HepG2 (cell line): Measurements from ENCODE around the gene CAPN8. TPM values are rescaled to one million over a fixed set of nuclear protein-coding genes. Genes with fewer than 3 reads are reported as not detected.

Experiments used
- AFF4 ChIP-seq: sonication (generic); formaldehyde crosslinking; IDR thresholded peaks from 2 replicates; pipeline ENCODE4 v1.4.0; 2020; ENCODE audit warnings: missing genetic modification reagents
- HBP1 ChIP-seq: IDR thresholded peaks from 2 replicates; pipeline ENCODE4 v1.6.1; 2016; ENCODE audit warnings: low read depth, control low read depth
- HNRNPL ChIP-seq: fragments of 200-400 bp; formaldehyde crosslinking; IDR thresholded peaks from 2 replicates; pipeline ENCODE4 v1.6.1; 2017; ENCODE audit warnings: mild to moderate bottlenecking, low read depth, low read length
- IRX3 ChIP-seq: sonication (generic); formaldehyde crosslinking; IDR thresholded peaks from 2 replicates; pipeline ENCODE4 v1.8.1; 2023; ENCODE audit warnings: mild to moderate bottlenecking, low read depth, missing genetic modification reagents, borderline replicate concordance
- NRL ChIP-seq: sonication (generic); formaldehyde crosslinking; IDR thresholded peaks from 2 replicates; pipeline ENCODE4 v1.5.0; 2020; ENCODE audit warnings: missing genetic modification reagents, mild to moderate bottlenecking, moderate library complexity, borderline replicate concordance
- PAWR ChIP-seq: sonication (generic); formaldehyde crosslinking; IDR thresholded peaks from 2 replicates; pipeline ENCODE4 v1.4.0; 2020; ENCODE audit warnings: missing genetic modification reagents, mild to moderate bottlenecking, borderline replicate concordance
- ZEB1 ChIP-seq: IDR thresholded peaks from 2 replicates; pipeline ENCODE4 v1.6.1; 2012; ENCODE audit warnings: mild to moderate bottlenecking, low read depth, inconsistent platforms; ENCODE audit not compliant: insufficient replicate concordance
- ZNF12 ChIP-seq: sonication (generic); formaldehyde crosslinking; IDR thresholded peaks from 2 replicates; pipeline ENCODE4 v1.5.0; 2020; ENCODE audit warnings: missing genetic modification reagents
- ZNF737 ChIP-seq: sonication (generic); formaldehyde crosslinking; IDR thresholded peaks from 2 replicates; pipeline ENCODE4 v1.5.0; 2020; ENCODE audit warnings: missing genetic modification reagents, mild to moderate bottlenecking, borderline replicate concordance
- ZNF784 ChIP-seq: sonication (generic); formaldehyde crosslinking; IDR thresholded peaks from 2 replicates; pipeline ENCODE4 v1.5.1; 2020; ENCODE audit warnings: missing genetic modification reagents, mild to moderate bottlenecking, borderline replicate concordance
- polyA plus RNA-seq, 8 experiments: library from polyadenylated mRNA; depleted of rRNA in 3 of 8; stranded (reverse) in 7 of 8; unstranded in 1 of 8; fragments of >200 nt; fragmentation: Illumina TruSeq in 4 of 8; extraction: Trizol in 4 of 8; gene quantifications; 2 replicates each; pipeline versions ENCODE4 v1.2.1 to v1.2.3, GENCODE V29; 2011 to 2016; ENCODE audit warnings: low read depth in 4 of 8, missing spikeins in 1 of 8, mixed read lengths in 1 of 8; ENCODE audit not compliant: insufficient read depth in 1 of 8
- total RNA-seq, 5 experiments: library from RNA; depleted of rRNA; stranded (reverse); fragments of >200 nt; fragmentation: Illumina TruSeq; extraction: Trizol; gene quantifications; 2 replicates each; pipeline ENCODE4 v1.2.3, GENCODE V29; 2016; ENCODE audit warnings: low read depth in 1 of 5
- TF ChIP-seq, protein P1 (sequence below): sonication (generic); formaldehyde crosslinking; IDR thresholded peaks from 2 replicates; pipeline ENCODE4 v1.4.0; 2020; ENCODE audit warnings: missing genetic modification reagents, borderline replicate concordance
- TF ChIP-seq, protein P2 (sequence below): IDR thresholded peaks from 2 replicates; pipeline ENCODE4 v1.6.1; 2018; ENCODE audit warnings: missing genetic modification reagents
- TF ChIP-seq, protein P3 (sequence below): sonication (generic); formaldehyde crosslinking; IDR thresholded peaks from 2 replicates; pipeline ENCODE4 v1.8.0; 2022; ENCODE audit warnings: mild to moderate bottlenecking, missing genetic modification reagents; ENCODE audit not compliant: insufficient replicate concordance

The CAPN8 gene
- total and polyA plus RNA-seq, 2 of the 13 experiments (the other 11 are each of a cell fraction or from before 2014, with no cell fraction given) = 0.20 to 0.25 TPM

- TF ChIP-seq, protein P1, sequence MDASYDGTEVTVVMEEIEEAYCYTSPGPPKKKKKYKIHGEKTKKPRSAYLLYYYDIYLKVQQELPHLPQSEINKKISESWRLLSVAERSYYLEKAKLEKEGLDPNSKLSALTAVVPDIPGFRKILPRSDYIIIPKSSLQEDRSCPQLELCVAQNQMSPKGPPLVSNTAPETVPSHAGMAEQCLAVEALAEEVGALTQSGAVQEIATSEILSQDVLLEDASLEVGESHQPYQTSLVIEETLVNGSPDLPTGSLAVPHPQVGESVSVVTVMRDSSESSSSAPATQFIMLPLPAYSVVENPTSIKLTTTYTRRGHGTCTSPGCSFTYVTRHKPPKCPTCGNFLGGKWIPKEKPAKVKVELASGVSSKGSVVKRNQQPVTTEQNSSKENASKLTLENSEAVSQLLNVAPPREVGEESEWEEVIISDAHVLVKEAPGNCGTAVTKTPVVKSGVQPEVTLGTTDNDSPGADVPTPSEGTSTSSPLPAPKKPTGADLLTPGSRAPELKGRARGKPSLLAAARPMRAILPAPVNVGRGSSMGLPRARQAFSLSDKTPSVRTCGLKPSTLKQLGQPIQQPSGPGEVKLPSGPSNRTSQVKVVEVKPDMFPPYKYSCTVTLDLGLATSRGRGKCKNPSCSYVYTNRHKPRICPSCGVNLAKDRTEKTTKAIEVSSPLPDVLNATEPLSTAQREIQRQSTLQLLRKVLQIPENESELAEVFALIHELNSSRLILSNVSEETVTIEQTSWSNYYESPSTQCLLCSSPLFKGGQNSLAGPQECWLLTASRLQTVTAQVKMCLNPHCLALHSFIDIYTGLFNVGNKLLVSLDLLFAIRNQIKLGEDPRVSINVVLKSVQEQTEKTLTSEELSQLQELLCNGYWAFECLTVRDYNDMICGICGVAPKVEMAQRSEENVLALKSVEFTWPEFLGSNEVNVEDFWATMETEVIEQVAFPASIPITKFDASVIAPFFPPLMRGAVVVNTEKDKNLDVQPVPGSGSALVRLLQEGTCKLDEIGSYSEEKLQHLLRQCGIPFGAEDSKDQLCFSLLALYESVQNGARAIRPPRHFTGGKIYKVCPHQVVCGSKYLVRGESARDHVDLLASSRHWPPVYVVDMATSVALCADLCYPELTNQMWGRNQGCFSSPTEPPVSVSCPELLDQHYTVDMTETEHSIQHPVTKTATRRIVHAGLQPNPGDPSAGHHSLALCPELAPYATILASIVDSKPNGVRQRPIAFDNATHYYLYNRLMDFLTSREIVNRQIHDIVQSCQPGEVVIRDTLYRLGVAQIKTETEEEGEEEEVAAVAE (CRISPR knock-in tag) = no peak
- TF ChIP-seq, protein P2, sequence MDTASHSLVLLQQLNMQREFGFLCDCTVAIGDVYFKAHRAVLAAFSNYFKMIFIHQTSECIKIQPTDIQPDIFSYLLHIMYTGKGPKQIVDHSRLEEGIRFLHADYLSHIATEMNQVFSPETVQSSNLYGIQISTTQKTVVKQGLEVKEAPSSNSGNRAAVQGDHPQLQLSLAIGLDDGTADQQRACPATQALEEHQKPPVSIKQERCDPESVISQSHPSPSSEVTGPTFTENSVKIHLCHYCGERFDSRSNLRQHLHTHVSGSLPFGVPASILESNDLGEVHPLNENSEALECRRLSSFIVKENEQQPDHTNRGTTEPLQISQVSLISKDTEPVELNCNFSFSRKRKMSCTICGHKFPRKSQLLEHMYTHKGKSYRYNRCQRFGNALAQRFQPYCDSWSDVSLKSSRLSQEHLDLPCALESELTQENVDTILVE (CRISPR knock-in tag) = 0 out of 2 replicates have a peak, but pooled peaks have one; percentile 32
- TF ChIP-seq IRX3 (CRISPR knock-in tag) (no peak), PAWR (CRISPR knock-in tag) (no peak), AFF4 (CRISPR knock-in tag) (no peak), ZNF12 (CRISPR knock-in tag) (no peak), NRL (CRISPR knock-in tag) (0 out of 2 replicates have a peak, but pooled peaks have one; percentile 28), HBP1 (CRISPR knock-in tag) (no peak), ZNF784 (CRISPR knock-in tag) (no peak), ZNF737 (no peak), ZEB1 (peak; percentile 94), HNRNPL (no peak)
- TF ChIP-seq, protein P3, sequence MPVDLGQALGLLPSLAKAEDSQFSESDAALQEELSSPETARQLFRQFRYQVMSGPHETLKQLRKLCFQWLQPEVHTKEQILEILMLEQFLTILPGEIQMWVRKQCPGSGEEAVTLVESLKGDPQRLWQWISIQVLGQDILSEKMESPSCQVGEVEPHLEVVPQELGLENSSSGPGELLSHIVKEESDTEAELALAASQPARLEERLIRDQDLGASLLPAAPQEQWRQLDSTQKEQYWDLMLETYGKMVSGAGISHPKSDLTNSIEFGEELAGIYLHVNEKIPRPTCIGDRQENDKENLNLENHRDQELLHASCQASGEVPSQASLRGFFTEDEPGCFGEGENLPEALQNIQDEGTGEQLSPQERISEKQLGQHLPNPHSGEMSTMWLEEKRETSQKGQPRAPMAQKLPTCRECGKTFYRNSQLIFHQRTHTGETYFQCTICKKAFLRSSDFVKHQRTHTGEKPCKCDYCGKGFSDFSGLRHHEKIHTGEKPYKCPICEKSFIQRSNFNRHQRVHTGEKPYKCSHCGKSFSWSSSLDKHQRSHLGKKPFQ = no peak
Observed at GRCh38 chr1:223622132-223622842, 43.2 kb downstream of the CAPN8 start (continued).
